ENCODE measurements around the gene GALNTL6.

DNA sequence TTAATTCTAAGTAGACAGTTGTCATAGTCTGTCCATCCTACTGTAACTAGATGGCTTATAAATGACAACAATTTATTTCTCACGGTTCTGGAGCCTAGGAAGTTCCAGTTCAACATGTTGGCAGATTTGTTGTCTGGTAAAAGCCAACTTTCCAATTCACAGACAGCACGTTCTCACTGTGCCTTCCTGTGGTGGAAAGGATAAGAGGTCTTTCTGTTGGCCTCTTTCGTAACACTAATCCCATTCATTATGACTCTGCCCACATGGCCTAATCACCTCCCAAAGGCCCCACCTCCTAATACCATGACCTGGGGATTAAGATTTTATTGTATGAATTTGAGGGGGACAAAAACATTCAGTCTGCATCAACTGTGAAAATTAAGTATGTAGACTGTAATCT is 83.2 kb downstream of the GALNTL6 start:
- TF ChIP-seq CTCF (conservative IDR thresholded peaks at IDR 0.05; ENCODE audit: low read depth, low read length) (no peak), POLR2A (IDR thresholded peaks at IDR 0.05; ENCODE audit: low read depth, low read length) (no peak), MXI1 (IDR thresholded peaks at IDR 0.05; ENCODE audit: borderline replicate concordance, low read depth, low read length) (no peak)
